Activated CD4-positive, alpha-beta T cell treated with anti-CD3 and anti-CD28 coated beads, Interleukin-2, amount 50 U/mL, for 48 hours (primary cell): ENCODE measurements around the gene MST1R.
A peak's percentile ranks its signal among the peaks of the same experiment; 100 is the strongest.

Experiments
- DNase-seq, 2 experiments: peaks; one replicate each; pipeline ENCODE4 v3.0.0-alpha.2; 2020

MST1R gene

GRCh38 chr3:49873623-49874022 is 30.1 kb downstream of the MST1R start:
- no peak for DNase-seq

- DNase-seq: peak in 1 of 2 experiments; percentile 20
Measured at GRCh38 chr3:49872801-49873281, 30.8 kb downstream of the MST1R start.

DNA sequence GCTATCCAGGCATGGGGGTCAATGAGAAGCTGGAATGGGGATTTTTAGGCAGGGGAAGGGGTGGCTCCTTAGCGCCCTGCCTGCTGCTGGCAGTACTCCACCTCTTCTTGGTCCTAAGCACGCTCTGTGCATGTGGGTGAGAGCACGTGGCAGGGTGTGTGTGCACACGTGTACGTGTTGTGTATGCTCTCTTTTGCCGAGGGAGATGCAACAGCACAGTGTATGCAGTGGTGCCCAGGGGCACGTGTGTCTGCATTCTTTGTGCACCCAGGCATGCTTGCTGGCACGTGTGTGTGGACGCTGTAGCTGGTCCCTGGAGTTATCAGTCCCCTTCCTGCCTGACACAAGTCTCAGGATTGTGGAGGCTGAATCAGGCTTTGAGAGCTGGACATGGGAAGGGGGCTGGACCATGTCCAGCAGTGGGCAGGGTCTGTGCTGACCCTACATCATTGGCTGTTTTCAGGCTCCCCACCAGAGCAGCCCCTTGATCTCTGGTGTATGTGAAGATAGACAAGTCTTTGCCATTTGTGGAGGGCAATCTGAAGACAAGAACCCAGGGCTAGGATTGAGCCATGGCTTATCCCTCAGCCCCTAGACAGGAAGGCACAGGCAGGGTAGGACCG is 32.0 kb downstream of the MST1R start:
- DNase-seq: no peak

- peak; percentile 25 to 30 for DNase-seq
Measured at GRCh38 chr3:49869525-49870126, 34.0 kb downstream of the MST1R start, which contains the start of gene CAMKV. CAMKV (minus strand) TSS chr3:49869906; CDS start chr3:49862388, 7,518 bp downstream.

DNA sequence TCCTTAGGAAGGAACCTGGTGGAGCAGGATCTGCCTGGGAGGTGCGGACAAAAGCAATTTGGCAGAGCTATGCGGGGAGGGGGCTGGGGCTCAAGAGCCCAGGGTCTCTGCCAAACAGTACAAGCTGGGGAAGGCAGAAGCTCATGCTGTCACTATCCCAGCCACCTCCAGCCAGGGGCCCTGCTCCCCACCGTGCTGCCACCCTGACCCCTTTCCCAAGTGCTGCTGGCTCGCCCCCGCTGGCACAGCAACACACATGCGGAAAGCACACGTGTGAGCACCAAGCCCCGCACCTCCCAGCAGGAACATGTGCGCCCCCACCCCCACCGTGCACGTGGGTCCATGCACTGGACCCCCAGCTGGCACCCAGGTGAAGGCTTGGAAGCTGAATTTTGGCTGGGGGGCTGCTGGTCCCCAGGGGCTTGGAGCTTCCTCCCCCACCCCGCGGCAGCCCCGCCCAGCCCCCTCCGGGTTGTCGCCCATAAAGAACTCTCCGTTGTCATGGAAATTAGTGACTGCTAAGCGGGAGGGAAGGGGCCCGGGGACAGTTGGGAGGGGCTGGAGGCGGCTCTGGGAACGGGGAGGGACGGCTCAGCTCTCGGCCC is 34.7 kb downstream of the MST1R start:
- peak in 1 of 2 experiments; percentile 8 for DNase-seq

GRCh38 chr3:49867871-49868321 is 35.8 kb downstream of the MST1R start:
- peak in 1 of 2 experiments; percentile 14 for DNase-seq

- DNase-seq: no peak
Measured at GRCh38 chr3:49867400-49867799, 36.3 kb downstream of the MST1R start.

- DNase-seq: no peak
Measured at GRCh38 chr3:49865198-49865784, 38.4 kb downstream of the MST1R start.

DNA sequence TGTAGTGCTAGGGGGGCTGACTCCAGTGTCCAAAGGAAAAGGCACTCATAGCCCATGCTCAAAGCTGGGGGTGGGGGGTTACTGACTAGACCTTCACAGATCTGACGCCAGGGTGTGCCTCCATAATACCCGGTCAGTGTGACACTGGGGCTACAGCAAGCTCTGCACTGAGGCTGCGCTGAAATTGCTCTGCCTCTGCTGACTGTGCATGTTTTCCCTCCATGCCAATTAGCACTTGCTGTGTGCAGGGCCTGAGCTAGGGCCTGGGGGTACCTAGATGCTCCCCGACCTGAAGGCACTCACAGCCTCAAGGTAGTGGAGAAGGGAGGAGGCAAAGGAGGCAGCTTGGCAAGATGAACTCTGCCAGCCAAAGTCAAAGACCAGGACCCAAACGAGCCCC is 39.2 kb downstream of the MST1R start:
- DNase-seq: no peak

DNA sequence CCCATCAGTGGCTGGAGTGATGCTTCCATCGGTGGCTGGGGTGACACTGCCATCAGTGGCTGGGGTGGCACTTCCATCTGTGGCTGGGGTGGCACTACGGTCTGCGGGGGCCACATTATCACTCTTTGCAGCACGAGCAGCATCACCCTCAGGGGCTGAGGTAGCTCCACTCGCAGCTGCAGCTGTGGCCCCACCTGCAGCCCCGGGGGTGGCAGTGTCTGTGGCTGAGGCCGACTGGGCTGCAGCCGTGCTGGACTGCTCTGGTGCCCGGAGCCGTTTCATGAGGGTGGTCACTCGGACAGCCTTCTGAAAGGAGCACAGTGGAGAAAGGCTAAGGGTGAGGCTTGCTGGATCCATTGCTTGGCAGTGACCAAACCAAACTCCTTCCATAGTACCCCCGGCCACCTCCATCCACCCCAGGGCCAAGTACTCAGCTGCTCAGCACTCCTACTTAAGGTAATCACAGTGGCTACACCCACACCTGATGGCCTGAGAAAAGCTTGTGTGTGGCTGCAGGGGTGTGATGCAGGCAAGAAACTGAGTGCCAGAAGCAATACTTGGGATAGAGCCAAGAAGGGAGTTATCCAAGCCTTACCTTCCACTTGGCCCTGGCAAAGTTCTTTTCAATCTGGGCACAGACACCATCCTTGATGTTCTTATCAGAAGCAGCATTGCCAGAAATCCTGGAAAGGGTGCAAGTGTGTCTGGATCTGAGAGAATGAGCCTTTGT is 43.9 kb downstream of the MST1R start:
- DNase-seq: no peak

- peak; percentile 97 for DNase-seq
Measured at GRCh38 chr3:49856181-49857005, 47.3 kb downstream of the MST1R start, which contains the start of gene TRAIP. TRAIP (minus strand) TSS chr3:49856564; CDS start chr3:49856453, 111 bp downstream.

DNA sequence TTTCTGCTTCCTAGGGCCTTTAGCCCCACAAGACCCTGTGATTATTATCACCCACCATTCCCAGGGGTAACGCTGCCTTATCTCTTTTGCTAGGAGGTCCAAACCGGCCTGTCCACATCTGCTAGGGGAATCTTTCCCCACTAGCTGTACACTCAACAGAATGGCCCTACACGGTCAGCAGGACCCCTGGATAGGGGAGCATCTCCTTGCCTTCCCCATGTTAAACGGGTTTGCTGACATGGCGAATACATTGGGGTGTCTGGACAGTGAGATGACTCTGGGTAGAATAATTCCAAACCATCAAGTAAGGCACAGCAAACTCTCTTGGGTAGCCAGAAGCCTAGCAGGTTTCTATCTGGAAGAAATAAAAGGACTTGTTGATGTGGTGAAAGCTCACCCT is 48.0 kb downstream of the MST1R start:
- DNase-seq: no peak

DNA sequence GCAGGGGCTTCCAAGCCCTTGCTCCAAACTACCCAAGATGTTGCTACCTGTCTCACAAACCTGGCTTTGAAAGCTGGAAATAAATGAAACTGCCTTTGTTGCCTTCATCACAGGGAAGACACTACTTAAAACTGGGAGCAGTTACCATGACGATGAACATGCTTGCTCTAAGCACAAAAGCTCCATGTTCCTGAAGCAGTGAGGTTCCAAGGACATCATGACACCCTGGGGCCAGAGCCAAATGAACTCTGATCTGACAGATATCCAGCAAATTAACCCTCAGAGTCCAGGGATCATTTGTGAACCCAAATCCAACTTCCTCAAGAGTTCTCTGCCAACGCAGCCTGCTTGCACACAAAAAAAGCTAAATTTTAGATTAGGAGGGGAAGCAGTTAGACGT is 58.0 kb downstream of the MST1R start:
- no peak for DNase-seq

- no peak for DNase-seq
Measured at GRCh38 chr3:49844464-49845183, 59.0 kb downstream of the MST1R start.

GRCh38 chr3:49842843-49843517 is 60.7 kb downstream of the MST1R start:
- DNase-seq: no peak

DNA sequence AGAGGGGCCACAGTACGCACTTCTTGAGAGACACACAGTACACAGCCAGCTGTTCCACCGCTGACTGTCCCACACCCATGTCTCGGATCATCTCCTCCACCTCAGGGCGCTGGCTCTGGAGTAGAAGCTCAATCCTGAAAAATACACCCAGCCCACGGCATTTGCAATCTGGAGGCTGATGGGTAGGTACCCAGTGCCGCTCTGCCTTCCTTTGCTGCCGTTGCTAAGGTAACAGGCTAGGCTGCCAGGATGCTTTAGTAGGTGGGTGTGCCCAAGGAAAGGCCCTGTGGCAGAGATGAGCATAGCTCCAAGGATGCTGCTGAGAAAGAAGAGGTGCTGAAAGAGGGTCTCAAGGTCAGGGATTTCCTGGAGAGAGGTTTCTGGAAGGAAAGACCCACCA is 61.9 kb downstream of the MST1R start:
- DNase-seq: no peak

- DNase-seq: peak in 1 of 2 experiments; percentile 9
Measured at GRCh38 chr3:49841126-49841696, 62.5 kb downstream of the MST1R start.

DNA sequence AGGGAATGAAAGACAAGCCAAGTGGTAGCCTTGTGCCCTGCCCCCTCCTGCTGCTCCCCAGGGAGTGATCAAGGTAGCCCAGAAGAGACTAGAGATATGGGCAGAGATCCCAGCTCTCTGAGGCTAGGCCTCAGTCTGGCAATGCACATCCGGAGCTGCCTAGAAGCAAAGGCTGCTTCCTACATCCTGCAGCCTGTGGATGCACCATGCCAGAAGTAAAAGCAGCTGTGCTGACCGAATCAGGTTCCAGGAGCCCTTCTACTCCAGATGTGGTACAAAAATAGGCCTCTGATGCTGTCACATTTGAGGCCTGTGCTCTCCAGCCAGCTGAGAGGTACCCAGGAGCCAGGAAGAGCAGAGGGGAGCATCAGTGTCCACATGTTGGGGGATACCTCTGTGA is 63.3 kb downstream of the MST1R start:
- no peak for DNase-seq

- DNase-seq: peak; percentile 83 to 84
Measured at GRCh38 chr3:49839193-49839809, 64.4 kb downstream of the MST1R start.
